Smooth muscle cell of the brain vasculature (primary cell): ENCODE data around the gene OR2S2.
"Not testable (repeated sequence)": the region's sequence is repeated elsewhere in the genome, so short reads cannot be mapped to it uniquely, and the experiment has no call there.

Experiments
- DNase-seq: peaks from one replicate; pipeline ENCODE4 v3.0.0-alpha.2; 2012; ENCODE audit warnings: low read depth, low spot score

Gene OR2S2

GRCh38 chr9:35958104-35958837 is at the start of gene OR2S2:
TSS of gene OR2S2 (minus strand) at chr9:35958154. CDS start at chr9:35958098, 56 bp downstream.
- no peak for DNase-seq

- no peak for DNase-seq
Observed at GRCh38 chr9:36007316-36007708, 49.4 kb upstream of the OR2S2 start.

GRCh38 chr9:36006549-36007315 is 48.8 kb upstream of the OR2S2 start:
- DNase-seq = no peak

GRCh38 chr9:36005891-36006290 is 47.9 kb upstream of the OR2S2 start:
- no peak for DNase-seq

DNA sequence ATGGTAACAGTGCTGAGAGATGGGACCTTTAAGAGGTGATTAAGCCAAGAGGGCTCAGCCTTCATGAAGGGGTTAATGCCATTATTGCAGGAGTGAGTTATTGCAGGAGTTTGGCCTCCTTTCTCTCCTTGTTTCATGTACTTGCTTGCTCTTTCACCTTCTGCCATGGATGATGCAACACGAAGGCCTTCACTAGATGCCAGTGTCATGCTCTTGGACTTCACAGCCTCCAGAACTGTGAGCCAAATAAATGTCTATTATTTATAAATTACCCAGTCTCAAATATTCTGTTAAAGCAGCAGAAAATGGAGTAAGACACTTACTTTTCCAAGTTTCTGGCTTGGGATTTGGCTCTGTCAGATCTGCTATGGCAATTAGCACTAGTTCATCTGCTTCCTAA is 40.4 kb upstream of the OR2S2 start:
- DNase-seq = no peak

GRCh38 chr9:35997016-35997415 is 39.1 kb upstream of the OR2S2 start:
- DNase-seq = not testable (repeated sequence)

DNA sequence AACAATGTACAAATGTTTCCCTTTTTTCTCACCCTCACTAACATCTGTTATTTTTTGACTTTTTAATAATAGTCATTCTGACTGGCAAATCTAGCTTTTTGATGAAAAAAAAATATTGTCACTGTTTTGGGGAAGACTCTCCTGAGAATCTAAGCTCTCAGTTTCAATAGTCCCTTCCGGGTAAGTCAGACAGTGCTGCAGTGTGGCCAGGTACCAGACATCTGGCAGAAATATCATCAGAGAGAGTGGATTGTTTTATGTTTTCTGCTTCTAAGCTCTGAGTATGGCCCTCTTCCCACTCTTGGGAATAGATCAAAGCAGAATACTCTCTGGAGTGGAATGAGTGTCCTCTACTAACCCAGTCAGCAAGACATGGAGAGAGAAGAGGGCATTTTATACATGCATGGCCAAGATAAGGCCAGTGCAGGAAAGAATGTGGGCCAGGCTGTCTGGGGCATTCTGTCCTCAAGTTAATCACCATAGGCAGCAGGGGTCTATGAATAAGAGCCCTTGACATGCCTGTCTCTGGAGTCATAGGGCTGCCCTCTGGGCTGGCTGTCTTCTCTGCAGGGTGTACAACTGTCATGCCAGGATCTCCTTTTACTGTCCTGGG is 38.5 kb upstream of the OR2S2 start:
- peak; percentile 6 for DNase-seq

GRCh38 chr9:35994959-35995358 is 37.0 kb upstream of the OR2S2 start:
- DNase-seq = no peak

- DNase-seq = no peak
Observed at GRCh38 chr9:35993976-35994720, 36.2 kb upstream of the OR2S2 start.

GRCh38 chr9:35993136-35993535 is 35.2 kb upstream of the OR2S2 start:
- not testable (repeated sequence) for DNase-seq

- no peak for DNase-seq
Observed at GRCh38 chr9:35990155-35990554, 32.2 kb upstream of the OR2S2 start.

- DNase-seq = no peak
Observed at GRCh38 chr9:35984021-35984420, 26.1 kb upstream of the OR2S2 start.

DNA sequence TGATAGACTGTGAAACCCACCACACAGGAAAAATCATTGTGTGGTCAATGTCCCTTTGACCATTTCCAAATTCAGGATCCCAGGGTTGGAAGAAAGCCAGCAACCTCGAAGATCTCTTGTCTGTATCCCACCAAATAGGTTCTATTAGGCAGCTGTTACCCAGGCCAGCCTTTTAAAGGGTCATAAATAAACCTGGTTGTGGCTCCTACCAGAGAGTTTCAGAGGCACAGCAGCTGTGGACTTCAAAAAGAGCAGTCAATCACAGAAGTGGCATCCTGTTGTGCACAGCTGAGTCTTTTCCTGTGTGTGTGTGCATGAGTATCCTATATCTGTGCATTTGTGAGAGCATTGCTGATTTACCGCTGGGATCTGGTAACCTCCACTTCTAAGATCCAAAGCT is 23.7 kb upstream of the OR2S2 start:
- no peak for DNase-seq

DNA sequence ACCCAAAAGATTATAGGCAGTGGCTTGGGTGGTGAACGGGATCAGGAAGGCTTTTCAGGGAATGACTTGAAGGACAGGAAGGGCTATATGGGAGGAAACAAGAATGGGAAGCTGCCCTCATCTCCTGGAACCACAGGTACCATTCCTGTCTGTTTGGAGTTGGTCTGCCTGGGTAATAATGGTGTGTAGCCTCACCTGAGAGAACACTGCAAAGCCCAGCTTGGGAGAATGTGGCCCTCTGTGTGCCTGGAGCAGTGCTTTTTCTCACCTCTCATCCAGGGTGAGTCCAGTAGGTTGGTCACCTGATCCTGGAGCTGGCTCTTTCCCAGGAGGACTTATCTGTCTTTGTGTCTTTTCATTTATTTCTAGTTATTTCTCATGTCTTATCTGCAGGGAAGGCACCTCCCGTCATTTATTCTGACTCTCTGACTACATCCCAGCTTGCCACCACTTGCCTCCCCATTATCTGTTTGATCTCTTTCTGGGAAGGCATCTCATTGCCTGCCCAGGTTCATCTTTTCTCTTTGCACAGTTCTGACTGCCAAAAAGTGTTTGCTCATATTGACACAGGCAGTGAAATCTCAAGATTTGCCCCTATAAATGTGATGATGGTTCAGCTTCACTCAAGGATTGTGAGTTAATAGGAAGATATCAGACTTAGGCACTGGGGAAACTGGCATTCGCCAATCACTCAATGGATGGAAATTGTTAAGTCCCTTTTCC is 22.5 kb upstream of the OR2S2 start:
- DNase-seq = no peak

- no peak for DNase-seq
Observed at GRCh38 chr9:35978792-35979191, 20.8 kb upstream of the OR2S2 start.

DNA sequence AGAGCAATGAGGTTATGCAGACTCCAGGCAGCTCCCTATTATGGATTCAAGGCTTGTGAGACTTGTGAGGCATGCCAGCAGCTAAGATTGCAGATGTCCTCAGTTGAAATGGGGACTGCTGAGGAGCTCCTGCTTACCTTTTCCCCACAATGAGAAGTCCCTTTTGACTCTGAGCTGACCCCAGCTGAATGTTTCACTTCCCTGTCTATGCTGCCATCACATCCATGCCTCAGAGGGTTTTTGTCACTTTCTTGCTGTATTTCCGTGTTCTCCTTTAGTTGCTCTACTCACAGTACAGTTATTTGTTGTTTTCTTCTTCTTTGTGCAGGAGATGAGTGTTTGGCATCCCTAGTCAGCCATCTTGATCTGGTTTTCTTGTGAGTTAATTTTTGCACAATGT is 18.8 kb upstream of the OR2S2 start:
- DNase-seq = no peak

DNA sequence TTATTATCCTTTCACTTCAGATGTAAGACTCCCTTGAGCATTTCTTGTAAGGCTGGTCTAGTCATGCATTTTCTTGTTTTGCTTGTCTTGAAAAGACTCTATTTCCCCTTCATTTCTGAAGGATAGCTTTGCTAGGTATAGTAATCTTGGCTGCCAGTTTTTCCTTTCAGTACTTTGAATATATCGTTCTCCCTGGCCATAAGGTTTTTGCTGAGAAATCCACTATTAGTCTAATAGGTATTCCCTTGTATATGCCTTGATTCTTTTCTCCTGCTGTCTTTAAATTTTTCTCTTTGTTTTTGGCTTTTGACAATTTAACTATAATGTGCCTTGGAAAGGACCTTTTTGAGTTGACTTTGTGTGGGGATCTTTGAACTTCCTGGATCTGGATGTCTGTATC is 16.8 kb upstream of the OR2S2 start:
- no peak for DNase-seq

DNA sequence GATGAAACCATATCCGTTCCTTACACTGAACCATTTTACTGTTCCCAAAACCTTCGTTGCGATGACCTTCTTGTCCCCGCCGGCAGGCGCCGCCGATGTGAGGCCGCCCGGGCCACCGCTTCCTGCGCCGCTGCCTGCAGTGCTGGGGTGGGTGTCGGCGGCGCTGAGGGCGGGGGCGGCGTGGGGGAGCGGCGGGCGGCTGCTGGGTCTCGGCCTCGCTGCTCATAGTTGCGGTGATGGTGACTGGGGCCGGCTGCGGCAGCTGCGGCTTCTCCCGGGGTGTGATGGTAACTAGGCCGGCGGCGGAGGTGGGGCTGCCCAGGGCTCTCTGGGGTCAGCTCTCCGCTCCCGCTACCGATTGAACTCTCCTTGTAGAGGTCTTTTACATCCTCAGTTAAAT is 14.1 kb upstream of the OR2S2 start:
- no peak for DNase-seq

DNA sequence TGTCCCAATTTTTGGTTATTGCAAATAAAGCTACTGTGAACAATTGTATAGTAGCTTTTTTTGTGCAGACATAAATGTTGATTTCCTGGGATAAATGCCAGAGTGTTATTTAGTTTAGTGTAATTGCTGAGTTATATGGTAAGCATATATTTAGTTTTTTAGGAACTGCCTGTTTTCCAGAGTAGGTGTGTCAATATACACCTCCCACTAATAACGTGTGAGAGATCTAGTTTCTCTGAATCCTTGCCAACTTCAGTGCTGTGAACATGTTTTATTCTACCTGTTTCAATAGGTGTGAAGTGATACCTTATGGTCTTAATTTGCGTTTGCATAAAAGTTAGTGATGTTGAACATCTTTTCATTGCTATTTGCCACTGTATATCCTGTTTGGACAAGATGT is 9.1 kb upstream of the OR2S2 start:
- no peak for DNase-seq

- no peak for DNase-seq
Observed at GRCh38 chr9:35966433-35966832, 8.5 kb upstream of the OR2S2 start.

GRCh38 chr9:35965011-35965410 is 7.1 kb upstream of the OR2S2 start:
- no peak for DNase-seq
